ENCODE data around the gene RBSN. TPM values are rescaled to one million over a fixed set of nuclear protein-coding genes. Genes with fewer than 3 reads are reported as not detected.

Gene RBSN
- total RNA-seq, 1 donor: 29.6 TPM

- no peak overlapping the region for H3K4me3 ChIP-seq (ENCODE audit: low read depth, low read length)
- DNase-seq (ENCODE audit: low read depth): no peak
- TF ChIP-seq CTCF (IDR thresholded peaks at IDR 0.05; ENCODE audit: insufficient read depth, low read length): no peak
Observed at GRCh38 chr3:15029625-15030024, 69.3 kb downstream of the RBSN start.

DNA sequence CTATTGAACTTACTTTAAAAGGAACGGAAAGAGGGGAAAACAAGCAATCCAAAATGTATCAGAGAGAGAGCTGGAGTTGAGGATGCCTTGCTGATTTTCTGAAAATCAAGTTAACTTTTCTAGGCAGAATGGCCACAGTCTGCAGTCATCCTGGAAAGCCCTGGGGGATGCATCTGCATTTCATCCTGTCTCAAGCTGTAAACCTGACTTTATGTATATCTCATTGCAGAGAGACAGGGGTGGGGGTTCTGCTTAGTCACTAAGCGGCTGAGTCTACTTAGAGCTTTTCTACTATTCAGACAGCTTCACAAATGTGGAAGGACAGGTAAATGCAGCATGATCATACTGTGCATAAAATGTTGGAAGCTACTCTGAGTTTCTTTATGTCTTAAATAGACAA, 75.2 kb downstream of the RBSN start:
- no peak for DNase-seq (ENCODE audit: low read depth)
- no peak for TF ChIP-seq CTCF (IDR thresholded peaks at IDR 0.05; ENCODE audit: insufficient read depth, low read length)
- H3K4me3 ChIP-seq (ENCODE audit: low read depth, low read length): no peak overlapping the region

- H3K4me3 ChIP-seq (ENCODE audit: low read depth, low read length): no peak overlapping the region
- no peak for DNase-seq (ENCODE audit: low read depth)
- TF ChIP-seq CTCF (IDR thresholded peaks at IDR 0.05; ENCODE audit: insufficient read depth, low read length): no peak
Observed at GRCh38 chr3:15023249-15023648, 75.7 kb downstream of the RBSN start.

Other genes with a start within 250 kb of the RBSN start
- 13.0 and 33.8 TPM in 2 replicates for gene NR2C2, start 151.6 kb downstream of the RBSN start, total RNA-seq (ENCODE audit: low replicate concordance)
- gene MRPS25, start 33.8 kb downstream of the RBSN start, total RNA-seq (ENCODE audit: low replicate concordance): 12.7 and 17.0 TPM in 2 replicates
- gene CAPN7, start 107.1 kb upstream of the RBSN start, total RNA-seq (ENCODE audit: low replicate concordance): 36.3 and 47.3 TPM in 2 replicates
- 25.5 and 153 TPM in 2 replicates for gene SH3BP5, start 233.4 kb upstream of the RBSN start, total RNA-seq (ENCODE audit: low replicate concordance)